GM12864 (cell line): ENCODE measurements around the gene DCAF4L1.

ENCODE experiments used
- DNase-seq: peaks from one replicate; pipeline ENCODE4 v3.0.0-alpha.2; 2011; ENCODE audit warnings: low read depth
- H3K4me3 ChIP-seq: 2 replicates; pipeline ENCODE4 v1.5.1; 2011; ENCODE audit warnings: mild to moderate bottlenecking, low read depth, low read length, control low read depth
- CTCF ChIP-seq: IDR thresholded peaks from 2 replicates; pipeline ENCODE4 v1.5.1; 2011; ENCODE audit warnings: low read depth, mild to moderate bottlenecking, moderate library complexity, low read length, control low read depth, inconsistent platforms; ENCODE audit errors: missing control alignments

The DCAF4L1 gene

GRCh38 chr4:41964401-41964800 is 17.2 kb upstream of the DCAF4L1 start:
- TF ChIP-seq CTCF = no peak
- no peak for DNase-seq
- no peak overlapping the region for H3K4me3 ChIP-seq

- no peak for TF ChIP-seq CTCF
- DNase-seq = no peak
- H3K4me3 ChIP-seq = no peak overlapping the region
Observed at GRCh38 chr4:41967392-41967791, 14.2 kb upstream of the DCAF4L1 start.

GRCh38 chr4:41969671-41970070 is 11.9 kb upstream of the DCAF4L1 start:
- no peak for TF ChIP-seq CTCF
- no peak for DNase-seq
- H3K4me3 ChIP-seq = no peak overlapping the region

- H3K4me3 ChIP-seq = no peak overlapping the region
- no peak for TF ChIP-seq CTCF
- no peak for DNase-seq
Observed at GRCh38 chr4:41975341-41975740, 6.2 kb upstream of the DCAF4L1 start.

- no peak for DNase-seq
Observed at GRCh38 chr4:41976775-41977516, 4.6 kb upstream of the DCAF4L1 start.

GRCh38 chr4:41977709-41978108 is 3.8 kb upstream of the DCAF4L1 start:
- TF ChIP-seq CTCF = no peak
- no peak for DNase-seq
- no peak overlapping the region for H3K4me3 ChIP-seq

More at GRCh38 chr4:41976775-41977516, 4.6 kb upstream of the DCAF4L1 start:
- TF ChIP-seq CTCF = no peak
- H3K4me3 ChIP-seq = no peak overlapping the region

- TF ChIP-seq CTCF = no peak
- no peak for DNase-seq
- H3K4me3 ChIP-seq = no peak overlapping the region
Observed at GRCh38 chr4:41982716-41983115, 1.2 kb downstream of the DCAF4L1 start.
